Measurements from ENCODE around the gene OR2G2.

Gene OR2G2

GRCh38 chr1:247588060-247588459 lies at the start of gene OR2G2:
Gene OR2G2 (plus strand): TSS chr1:247588360. CDS start chr1:247588360, 0 bp downstream.
- no peak for DNase-seq (ENCODE audit: low read depth)

- no peak for DNase-seq (ENCODE audit: low read depth)
These were observed 49.6 kb upstream of the OR2G2 start for GRCh38 chr1:247538561-247538960.

- DNase-seq (ENCODE audit: low read depth), result no peak
These were observed 48.9 kb upstream of the OR2G2 start for GRCh38 chr1:247539215-247539614.

GRCh38 chr1:247540581-247540980 lies 47.6 kb upstream of the OR2G2 start:
- DNase-seq (ENCODE audit: low read depth), result no peak

GRCh38 chr1:247542811-247543210 lies 45.3 kb upstream of the OR2G2 start:
- no peak for DNase-seq (ENCODE audit: low read depth)

- DNase-seq (ENCODE audit: low read depth), result no peak
These were observed 40.1 kb upstream of the OR2G2 start for GRCh38 chr1:247548092-247548491.

GRCh38 chr1:247548769-247549182 lies 39.4 kb upstream of the OR2G2 start, which contains the start of gene GCSAML:
Gene GCSAML (plus strand): TSS chr1:247549134. CDS start chr1:247549192, 58 bp downstream.
- no peak for DNase-seq (ENCODE audit: low read depth)

GRCh38 chr1:247551721-247552120 lies 36.4 kb upstream of the OR2G2 start:
- DNase-seq (ENCODE audit: low read depth), result no peak

GRCh38 chr1:247552231-247552630 lies 35.9 kb upstream of the OR2G2 start:
- no peak for DNase-seq (ENCODE audit: low read depth)

GRCh38 chr1:247557926-247558674 lies 30.1 kb upstream of the OR2G2 start:
- no peak for DNase-seq (ENCODE audit: low read depth)

- DNase-seq (ENCODE audit: low read depth), result no peak
These were observed 26.4 kb upstream of the OR2G2 start for GRCh38 chr1:247561711-247562110.

- DNase-seq (ENCODE audit: low read depth), result no peak
These were observed 26.0 kb upstream of the OR2G2 start for GRCh38 chr1:247562198-247562597.

GRCh38 chr1:247574236-247574635 lies 13.9 kb upstream of the OR2G2 start:
- no peak for DNase-seq (ENCODE audit: low read depth)

- DNase-seq (ENCODE audit: low read depth), result no peak
These were observed 13.5 kb upstream of the OR2G2 start for GRCh38 chr1:247574664-247575063.

GRCh38 chr1:247576514-247576913 lies 11.6 kb upstream of the OR2G2 start:
- no peak for DNase-seq (ENCODE audit: low read depth)

GRCh38 chr1:247578946-247579460 lies 9.2 kb upstream of the OR2G2 start:
- DNase-seq (ENCODE audit: low read depth), result no peak

- DNase-seq (ENCODE audit: low read depth), result no peak
These were observed 17.1 kb downstream of the OR2G2 start, which contains the start of gene OR2G3 for GRCh38 chr1:247605286-247605685. Gene OR2G3 (plus strand): TSS chr1:247605586. CDS start chr1:247605586, 0 bp downstream.

GRCh38 chr1:247613405-247613804 lies 25.2 kb downstream of the OR2G2 start:
- DNase-seq (ENCODE audit: low read depth), result no peak

- no peak for DNase-seq (ENCODE audit: low read depth)
These were observed 26.5 kb downstream of the OR2G2 start for GRCh38 chr1:247614625-247615024.

- DNase-seq (ENCODE audit: low read depth), result no peak
These were observed 39.8 kb downstream of the OR2G2 start for GRCh38 chr1:247627951-247628350.

- no peak for DNase-seq (ENCODE audit: low read depth)
These were observed 49.9 kb downstream of the OR2G2 start for GRCh38 chr1:247638011-247638410.

- DNase-seq (ENCODE audit: low read depth), result no peak
These were observed 50.6 kb downstream of the OR2G2 start for GRCh38 chr1:247638781-247639180.
